C4-2B (cell line): Measurements from ENCODE around the gene EPHB2.
"Not testable (repeated sequence)": the region's sequence is repeated elsewhere in the genome, so short reads cannot be mapped to it uniquely, and the experiment has no call there.

ENCODE experiments used
- H3K27ac ChIP-seq: fragments of 450-650 bp; 2 replicates; pipeline ENCODE4 v1.5.1; 2017
- ZFX ChIP-seq: fragments of 450-650 bp; IDR thresholded peaks from 2 replicates; pipeline ENCODE4 v1.6.1; 2017
- TF ChIP-seq, protein P1 (sequence below): fragments of 450-650 bp; conservative IDR thresholded peaks from 2 replicates; pipeline ENCODE4 v1.5.1; 2017; ENCODE audit warnings: mild to moderate bottlenecking

The EPHB2 gene

DNA sequence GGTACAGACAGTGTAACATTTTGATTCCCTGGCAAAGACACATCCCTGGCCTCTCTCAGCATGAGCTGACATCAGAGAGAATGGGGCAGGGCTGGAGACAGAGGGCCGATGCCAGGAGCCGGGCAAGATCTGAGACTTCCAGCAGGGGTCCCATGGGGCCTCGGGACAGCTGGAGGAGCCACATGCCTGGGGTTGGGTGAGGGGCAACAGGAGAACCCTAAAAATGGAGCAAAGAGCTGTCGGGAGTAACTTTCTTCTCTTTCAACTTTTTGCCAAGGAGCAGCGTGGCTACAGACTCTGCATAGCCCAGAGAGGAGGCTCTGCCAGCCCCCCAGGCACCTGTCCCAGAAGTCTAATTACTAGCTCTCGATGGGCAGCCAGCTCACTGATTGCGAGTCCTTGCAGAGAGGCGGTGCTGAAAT is 131.2 kb downstream of the EPHB2 start:
- no peak for TF ChIP-seq ZFX
- TF ChIP-seq, protein P1, sequence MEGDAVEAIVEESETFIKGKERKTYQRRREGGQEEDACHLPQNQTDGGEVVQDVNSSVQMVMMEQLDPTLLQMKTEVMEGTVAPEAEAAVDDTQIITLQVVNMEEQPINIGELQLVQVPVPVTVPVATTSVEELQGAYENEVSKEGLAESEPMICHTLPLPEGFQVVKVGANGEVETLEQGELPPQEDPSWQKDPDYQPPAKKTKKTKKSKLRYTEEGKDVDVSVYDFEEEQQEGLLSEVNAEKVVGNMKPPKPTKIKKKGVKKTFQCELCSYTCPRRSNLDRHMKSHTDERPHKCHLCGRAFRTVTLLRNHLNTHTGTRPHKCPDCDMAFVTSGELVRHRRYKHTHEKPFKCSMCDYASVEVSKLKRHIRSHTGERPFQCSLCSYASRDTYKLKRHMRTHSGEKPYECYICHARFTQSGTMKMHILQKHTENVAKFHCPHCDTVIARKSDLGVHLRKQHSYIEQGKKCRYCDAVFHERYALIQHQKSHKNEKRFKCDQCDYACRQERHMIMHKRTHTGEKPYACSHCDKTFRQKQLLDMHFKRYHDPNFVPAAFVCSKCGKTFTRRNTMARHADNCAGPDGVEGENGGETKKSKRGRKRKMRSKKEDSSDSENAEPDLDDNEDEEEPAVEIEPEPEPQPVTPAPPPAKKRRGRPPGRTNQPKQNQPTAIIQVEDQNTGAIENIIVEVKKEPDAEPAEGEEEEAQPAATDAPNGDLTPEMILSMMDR: no peak
- no peak overlapping the region for H3K27ac ChIP-seq

DNA sequence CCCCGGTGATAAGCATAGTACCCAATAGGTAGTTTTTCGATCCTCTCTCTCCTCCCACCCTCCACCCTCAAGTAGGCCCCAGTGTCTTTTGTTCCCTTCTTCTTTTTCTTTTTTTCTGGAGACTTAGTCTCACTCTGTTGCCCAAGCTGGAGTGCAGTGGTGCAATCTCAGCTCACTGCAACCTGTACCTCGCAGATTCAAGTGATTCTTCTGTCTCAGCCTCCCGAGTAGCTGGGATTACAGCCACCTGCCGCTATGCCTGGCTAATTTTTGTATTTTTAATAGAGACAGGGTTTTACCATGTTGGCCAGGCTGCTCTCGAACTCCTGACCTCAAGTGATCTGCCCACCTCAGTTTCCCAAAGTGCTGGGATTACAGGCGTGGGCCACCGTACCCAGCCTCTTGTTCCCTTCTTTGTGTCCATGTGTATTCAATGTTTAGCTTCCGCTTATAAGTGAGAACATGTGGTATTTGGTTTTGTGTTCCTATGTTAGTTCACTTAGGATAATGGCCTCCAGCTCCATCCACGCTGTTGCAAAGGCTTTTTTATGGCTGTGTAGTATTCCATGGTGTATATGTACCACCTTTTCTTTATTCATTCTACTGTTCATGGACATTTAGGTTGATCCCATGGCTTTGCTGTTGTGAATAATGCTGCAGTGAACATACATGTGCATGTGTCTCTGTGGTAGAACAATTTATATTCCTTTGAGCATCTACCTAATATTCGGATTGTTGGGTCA is 133.0 kb downstream of the EPHB2 start:
- H3K27ac ChIP-seq: not testable (repeated sequence)

DNA sequence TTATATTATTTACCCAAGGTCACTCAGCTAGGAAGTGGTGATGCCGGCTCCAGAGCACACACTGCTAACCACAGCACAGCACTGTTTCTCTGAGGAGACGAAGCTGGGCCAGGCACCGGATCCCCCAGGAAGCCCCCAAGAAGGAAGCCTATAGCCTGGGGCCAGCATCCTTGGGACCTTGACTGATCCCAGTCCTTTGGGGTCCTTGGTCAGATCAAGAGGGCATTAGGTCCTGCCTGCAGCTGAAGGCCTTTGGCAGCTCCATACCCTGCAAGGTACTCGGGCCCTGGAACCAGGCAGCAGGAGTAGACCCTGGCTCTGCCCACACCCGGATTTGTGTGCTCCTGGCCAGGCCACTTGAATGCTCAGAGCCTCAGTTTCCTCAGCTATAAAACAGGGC is 134.0 kb downstream of the EPHB2 start:
- H3K27ac ChIP-seq: no peak overlapping the region
- TF ChIP-seq, protein P1: no peak
- TF ChIP-seq ZFX: no peak

DNA sequence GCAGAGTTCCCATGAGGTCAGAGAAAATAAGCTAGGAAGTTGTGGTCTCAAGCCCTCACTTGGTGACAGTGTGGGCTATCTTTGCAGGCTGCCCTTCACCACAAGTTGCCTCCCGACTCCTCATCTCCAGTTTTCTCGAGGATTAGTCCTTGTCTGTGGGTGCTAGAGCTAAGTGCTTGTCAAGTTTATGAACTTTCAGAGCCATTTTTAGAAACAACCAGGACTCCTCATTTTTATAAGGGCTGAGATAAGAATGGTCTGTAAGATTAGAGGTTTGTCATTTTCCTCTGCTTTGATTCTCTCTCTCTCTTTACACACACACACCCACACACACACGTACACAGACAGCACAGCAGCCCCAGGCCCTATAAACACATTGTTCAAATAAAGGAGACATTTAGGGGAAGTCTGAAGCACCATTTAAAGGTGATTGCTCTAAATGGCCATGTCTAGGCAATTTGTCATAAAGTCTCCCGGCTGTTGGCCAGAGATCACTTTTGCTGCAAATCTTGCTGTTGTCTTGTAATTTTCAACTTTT is 134.8 kb downstream of the EPHB2 start:
- TF ChIP-seq, protein P1: no peak
- TF ChIP-seq ZFX: no peak

DNA sequence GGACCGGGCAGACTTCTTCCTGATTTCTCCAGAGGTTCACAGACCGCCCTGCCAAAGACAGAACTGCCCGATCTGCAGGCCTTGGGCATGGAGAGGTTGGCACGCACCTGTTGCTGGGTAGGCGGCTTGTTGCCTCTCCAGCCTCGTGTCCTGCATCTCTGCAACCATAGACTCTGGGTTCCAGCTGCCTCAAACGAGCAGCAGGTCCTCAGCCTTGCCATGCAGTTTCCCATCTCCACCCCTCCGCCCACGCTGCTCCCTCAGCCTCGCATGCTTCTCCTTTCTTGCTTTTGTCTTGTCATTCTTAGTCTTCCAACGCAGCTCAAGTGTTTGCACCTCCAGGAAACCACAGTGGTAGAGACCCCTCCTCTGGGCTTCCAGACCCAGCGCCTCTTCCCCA is 135.8 kb downstream of the EPHB2 start:
- TF ChIP-seq, protein P1: no peak
- no peak for TF ChIP-seq ZFX

More for the DNA sequence above, 134.8 kb downstream of the EPHB2 start:
- H3K27ac ChIP-seq: no peak overlapping the region

DNA sequence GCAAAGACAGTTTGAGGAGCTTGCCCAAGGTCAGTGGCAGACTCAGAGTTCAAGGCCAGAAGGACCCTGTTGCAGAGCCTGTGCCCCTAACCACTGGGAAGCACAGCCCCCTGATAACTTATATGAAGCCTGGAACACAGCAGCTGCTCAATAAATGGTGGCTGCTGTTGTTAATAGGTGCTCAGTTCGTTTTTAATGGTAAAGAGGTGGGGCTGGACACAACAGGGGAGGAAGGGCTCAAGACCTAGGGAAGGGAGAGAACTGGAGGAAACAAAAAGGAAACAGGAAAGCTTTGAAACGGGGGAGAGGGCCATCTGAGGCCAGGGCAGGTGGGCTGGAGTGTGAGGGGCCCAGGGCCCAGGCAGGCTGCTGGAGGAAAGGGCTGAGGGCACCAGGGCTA is 136.6 kb downstream of the EPHB2 start:
- no peak overlapping the region for H3K27ac ChIP-seq
- TF ChIP-seq, protein P1: no peak
- TF ChIP-seq ZFX: no peak

More for the DNA sequence above, 135.8 kb downstream of the EPHB2 start:
- H3K27ac ChIP-seq: no peak overlapping the region

DNA sequence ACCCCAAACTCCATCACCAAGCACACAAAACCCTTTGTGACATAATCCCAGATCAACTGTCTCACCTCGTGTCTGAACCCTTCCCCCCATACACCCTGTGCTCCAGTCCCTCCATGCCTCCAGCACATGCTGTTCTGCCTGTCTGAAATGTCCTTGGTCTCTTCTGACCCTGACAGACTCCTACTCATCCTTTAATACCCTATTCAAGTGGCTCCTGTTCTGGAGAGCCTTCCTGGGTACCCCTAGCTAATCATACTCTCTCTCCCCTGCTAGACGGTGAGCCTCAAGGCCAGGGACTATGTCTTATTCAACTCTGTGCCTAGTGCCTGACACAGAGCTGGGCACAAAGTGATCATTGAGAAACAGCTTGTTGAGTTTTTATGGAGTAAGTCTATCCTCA is 137.1 kb downstream of the EPHB2 start:
- no peak overlapping the region for H3K27ac ChIP-seq
- no peak for TF ChIP-seq ZFX
- TF ChIP-seq, protein P1: no peak

DNA sequence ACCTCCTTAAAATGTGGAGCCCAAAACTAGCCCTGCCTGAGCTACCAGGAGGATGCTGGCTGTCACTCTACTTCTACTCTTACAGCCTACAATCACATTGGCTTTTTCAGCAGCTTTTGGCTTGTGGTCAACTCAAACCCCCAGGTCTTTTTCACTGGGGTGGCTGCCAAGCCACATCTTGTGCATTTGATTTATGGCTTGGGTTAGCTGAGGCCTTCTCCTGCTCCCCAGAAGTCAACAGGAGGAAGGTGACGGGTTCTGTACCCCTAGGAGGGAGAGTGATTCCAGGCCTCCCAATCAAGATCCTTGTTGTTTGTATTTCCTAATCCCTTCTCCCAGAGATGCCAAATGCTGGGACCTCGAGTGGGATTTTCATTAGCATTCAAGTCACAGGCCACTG is 137.8 kb downstream of the EPHB2 start:
- no peak for TF ChIP-seq ZFX
- TF ChIP-seq, protein P1: no peak
- H3K27ac ChIP-seq: no peak overlapping the region
